IMR-90 (cell line): Measurements from ENCODE around the gene GPR149. TPM values are rescaled to one million over a fixed set of nuclear protein-coding genes. Genes with fewer than 3 reads are reported as not detected.

Experiments
- ATAC-seq: fragments of 200-7000 bp; cut with Tn5 transposase; 2 replicates; pipeline ENCODE4 v1.9.1; 2020; ENCODE audit warnings: low read depth, mild to moderate bottlenecking, moderate library complexity
- BruUV-seq: library from RNA; stranded (reverse); fragments of 400-500 nt; replicated peaks from 2 replicates; lab custom pipeline; 2021; lab: Mats Ljungman, UMichigan
- CTCF ChIA-PET: fragments of 300-600 bp; formaldehyde crosslinking; extraction: SDS; loops from one replicate; lab custom pipeline; 2021; ENCODE audit warnings: antibody characterized with exemption; lab: Yijun Ruan, JAX
- POLR2A ChIA-PET: fragments of 300-600 bp; sonication (Branson Sonifier 250); formaldehyde crosslinking; loops from one replicate; lab custom pipeline; 2022; ENCODE audit warnings: antibody characterized with exemption; ENCODE audit not compliant: unreplicated experiment; lab: Charles Lee
- DNase-seq: peaks from one replicate; pipeline ENCODE4 v3.0.0; 2013
- H2AFZ ChIP-seq: replicated peaks from 2 replicates; pipeline ENCODE3; 2013; ENCODE audit warnings: low read length, mild to moderate bottlenecking; ENCODE audit not compliant: poor library complexity
- H2AK5ac ChIP-seq: 2 replicates; pipeline ENCODE4 v1.6.1; 2013; ENCODE audit warnings: low read depth, low read length, inconsistent platforms
- H2AK9ac ChIP-seq: replicated peaks from 2 replicates; pipeline ENCODE3; 2013; ENCODE audit warnings: mild to moderate bottlenecking, low read depth, low read length, moderate library complexity; ENCODE audit not compliant: poor library complexity
- H2BK120ac ChIP-seq: 2 replicates; pipeline ENCODE4 v1.6.1; 2013; ENCODE audit warnings: low read depth, low read length, inconsistent platforms
- H2BK15ac ChIP-seq: 3 replicates; pipeline ENCODE4 v1.6.1; 2013; ENCODE audit warnings: low read depth, low read length, inconsistent platforms
- H2BK20ac ChIP-seq: 2 replicates; pipeline ENCODE4 v1.6.1; 2013; ENCODE audit warnings: low read depth, mild to moderate bottlenecking, inconsistent platforms, low read length, moderate library complexity
- H2BK5ac ChIP-seq: 2 replicates; pipeline ENCODE4 v1.6.1; 2013; ENCODE audit warnings: mild to moderate bottlenecking, low read depth, low read length, inconsistent platforms; ENCODE audit not compliant: poor library complexity, severe bottlenecking
- H3K14ac ChIP-seq: replicated peaks from 2 replicates; pipeline ENCODE4 v1.6.1; 2013; ENCODE audit warnings: low read depth, low read length, inconsistent platforms
- H3K18ac ChIP-seq: 2 replicates; pipeline ENCODE4 v1.6.1; 2013; ENCODE audit warnings: low read depth, low read length, control low read depth
- H3K23ac ChIP-seq: 2 replicates; pipeline ENCODE4 v1.6.1; 2013; ENCODE audit warnings: low read depth, low read length, inconsistent platforms
- H3K27ac ChIP-seq: 2 replicates; pipeline ENCODE4 v1.5.1; 2013; ENCODE audit warnings: mild to moderate bottlenecking, control low read depth, low read length; ENCODE audit not compliant: insufficient read depth
- H3K27me3 ChIP-seq: 2 replicates; pipeline ENCODE4 v1.6.1; 2013; ENCODE audit warnings: low read length; ENCODE audit not compliant: control insufficient read depth, insufficient read depth
- H3K36me3 ChIP-seq: 2 replicates; pipeline ENCODE4 v1.6.1; 2013; ENCODE audit warnings: low read length, mixed read lengths; ENCODE audit not compliant: control insufficient read depth, insufficient read depth
- H3K4ac ChIP-seq: 2 replicates; pipeline ENCODE4 v1.6.1; 2013; ENCODE audit warnings: low read depth, low read length, inconsistent platforms
- H3K4me1 ChIP-seq: 2 replicates; pipeline ENCODE4 v1.6.1; 2013; ENCODE audit warnings: low read length, mixed read lengths; ENCODE audit not compliant: control insufficient read depth, insufficient read depth
- H3K4me2 ChIP-seq: 2 replicates; pipeline ENCODE4 v1.6.1; 2013; ENCODE audit warnings: low read depth, mild to moderate bottlenecking, control low read depth, low read length, moderate library complexity
- H3K4me3 ChIP-seq: 2 replicates; pipeline ENCODE4 v1.5.1; 2013; ENCODE audit warnings: low read depth, mild to moderate bottlenecking, control low read depth, low read length, moderate library complexity; ENCODE audit not compliant: insufficient read depth
- H3K56ac ChIP-seq: 2 replicates; pipeline ENCODE4 v1.6.1; 2013; ENCODE audit warnings: low read length, inconsistent platforms; ENCODE audit not compliant: insufficient read depth; ENCODE audit errors: extremely low read depth
- H3K79me1 ChIP-seq, 2 experiments: 2 replicates each; pipeline ENCODE4 v1.6.1; 2013; ENCODE audit warnings: low read length in 2 of 2, inconsistent platforms in 1 of 2, low read depth in 1 of 2
- H3K9ac ChIP-seq: 2 replicates; pipeline ENCODE4 v1.6.1; 2013; ENCODE audit warnings: low read depth, low read length, control low read depth
- H3K9me1 ChIP-seq: 2 replicates; pipeline ENCODE4 v1.6.1; 2013; ENCODE audit warnings: low read length, inconsistent platforms; ENCODE audit not compliant: insufficient read depth
- H3K9me3 ChIP-seq: 2 replicates; pipeline ENCODE4 v1.6.1; 2013; ENCODE audit warnings: low read length; ENCODE audit not compliant: control insufficient read depth, insufficient read depth
- H4K20me1 ChIP-seq: 2 replicates; pipeline ENCODE4 v1.6.1; 2013; ENCODE audit warnings: low read length, inconsistent platforms; ENCODE audit not compliant: insufficient read depth
- H4K5ac ChIP-seq: 2 replicates; pipeline ENCODE4 v1.6.1; 2013; ENCODE audit warnings: mild to moderate bottlenecking, low read depth, low read length, control low read depth
- H4K8ac ChIP-seq, 2 experiments: 2 replicates each; pipeline ENCODE4 v1.6.1; 2013; ENCODE audit warnings: low read depth in 2 of 2, low read length in 2 of 2, control low read depth in 1 of 2, inconsistent platforms in 1 of 2
- H4K91ac ChIP-seq: 2 replicates; pipeline ENCODE4 v1.6.1; 2013; ENCODE audit warnings: low read depth, low read length, inconsistent platforms; ENCODE audit not compliant: insufficient read depth
- CEBPB ChIP-seq: IDR thresholded peaks from 2 replicates; pipeline ENCODE4 v1.6.1; 2012; ENCODE audit warnings: low read depth, low read length, improper control_type of control experiment
- CHD1 ChIP-seq: IDR thresholded peaks from 2 replicates; pipeline ENCODE4 v1.6.1; 2012; ENCODE audit warnings: low read depth, low read length, improper control_type of control experiment
- CTCF ChIP-seq: conservative IDR thresholded peaks from 2 replicates; pipeline ENCODE4 v1.5.1; 2012; ENCODE audit warnings: mild to moderate bottlenecking, low read depth, low read length, improper control_type of control experiment
- FOS ChIP-seq: fragments of 150-350 bp; IDR thresholded peaks from 2 replicates; pipeline ENCODE4 v1.6.1; 2016; ENCODE audit warnings: low read depth, low read length
- MAFK ChIP-seq: IDR thresholded peaks from 2 replicates; pipeline ENCODE4 v1.6.1; 2012; ENCODE audit warnings: low read depth, low read length, improper control_type of control experiment
- MXI1 ChIP-seq: IDR thresholded peaks from 2 replicates; pipeline ENCODE4 v1.6.1; 2012; ENCODE audit warnings: low read depth, mild to moderate bottlenecking, low read length, moderate library complexity, borderline replicate concordance
- NFE2L2 ChIP-seq: fragments of 150-350 bp; IDR thresholded peaks from 2 replicates; pipeline ENCODE4 v1.6.1; 2016; ENCODE audit warnings: low read depth, mild to moderate bottlenecking, low read length
- POLR2A ChIP-seq: IDR thresholded peaks from 2 replicates; pipeline ENCODE4 v1.6.1; 2012; ENCODE audit warnings: mild to moderate bottlenecking, low read depth, low read length
- RAD21 ChIP-seq: IDR thresholded peaks from 2 replicates; pipeline ENCODE4 v1.6.1; 2012; ENCODE audit warnings: low read length, improper control_type of control experiment
- RCOR1 ChIP-seq: IDR thresholded peaks from 2 replicates; pipeline ENCODE4 v1.6.1; 2012; ENCODE audit warnings: mild to moderate bottlenecking, low read length, improper control_type of control experiment; ENCODE audit not compliant: insufficient replicate concordance
- RFX5 ChIP-seq: IDR thresholded peaks from 2 replicates; pipeline ENCODE4 v1.8.0; 2012; ENCODE audit warnings: low read depth, mild to moderate bottlenecking, low read length, moderate library complexity
- SMC3 ChIP-seq: fragments of 150-350 bp; IDR thresholded peaks from 2 replicates; pipeline ENCODE4 v1.6.1; 2016; ENCODE audit warnings: low read depth, mild to moderate bottlenecking, antibody characterized with exemption, low read length, moderate library complexity
- USF2 ChIP-seq: fragments of 150-350 bp; IDR thresholded peaks from 2 replicates; pipeline ENCODE4 v1.6.1; 2017; ENCODE audit warnings: mild to moderate bottlenecking, antibody characterized with exemption, low read length, low read depth
- WGBS, 2 experiments: methylation state at CpG; one replicate each; pipeline versions ENCODE4 v1.1.5 to v1.1.7; 2013; ENCODE audit warnings: missing lambda C conversion rate in 2 of 2; ENCODE audit not compliant: insufficient read length in 1 of 2; ENCODE audit errors: extremely low coverage in 2 of 2; 5-methylcytosine and 5-hydroxymethylcytosine counted together
- dilution Hi-C: fragments of 300-500 bp; cut with HindIII; formaldehyde crosslinking; loops from one replicate; pipeline ENCODE4 v1.14.3; 2018; ENCODE audit warnings: low sequenced_read_pairs; ENCODE audit not compliant: unreplicated experiment
- in situ Hi-C: fragments of 300-500 bp; cut with MboI; formaldehyde crosslinking; loops from 3 replicates; pipeline ENCODE4 v1.14.3; 2019; ENCODE audit warnings: low sequenced_read_pairs, inconsistent platforms, mixed read lengths
- intact Hi-C: fragments of 100-400 bp; cut with micrococcal nuclease; formaldehyde crosslinking; loops from 2 replicates; pipeline ENCODE4 v1.10.0; 2022
- polyA plus RNA-seq, 3 experiments: library from polyadenylated mRNA; depleted of rRNA; stranded (reverse); fragments of >200 nt; gene quantifications; 2 replicates each; pipeline ENCODE4 v1.2.3, GENCODE V29; 2012; ENCODE audit warnings: low replicate concordance in 1 of 3
- total RNA-seq: library from RNA; depleted of rRNA; stranded (reverse); fragments of >200 nt; gene quantifications from 2 replicates; pipeline ENCODE4 v1.2.3, GENCODE V29; 2012
- TF ChIP-seq, protein P1 (sequence below): fragments of 150-350 bp; IDR thresholded peaks from 2 replicates; pipeline ENCODE4 v1.6.1; 2016; ENCODE audit warnings: low read depth, mild to moderate bottlenecking, low read length, moderate library complexity, borderline replicate concordance

Gene GPR149
- total and polyA plus RNA-seq, 2 of the 4 experiments (the other 2 are of a cell fraction): not detected

GRCh38 chr3:154349223-154349622 is 80.8 kb downstream of the GPR149 start:
- in situ Hi-C loops: no loop called here
- no peaks in the 10 kb centered on the region for H3K9me3 ChIP-seq
- H4K20me1 ChIP-seq: no peaks in the 10 kb centered on the region
- no peak overlapping the region for H4K5ac ChIP-seq
- H4K91ac ChIP-seq: no peak overlapping the region
- DNase-seq (no peak), ATAC-seq (no peak)
- no peak for TF ChIP-seq RFX5
- TF ChIP-seq NFE2L2: no peak
- TF ChIP-seq CEBPB: no peak
- TF ChIP-seq USF2: no peak
- TF ChIP-seq POLR2A: no peak
- no peak for TF ChIP-seq FOS
- TF ChIP-seq MXI1: no peak
- no peak for TF ChIP-seq CHD1
- no peak for TF ChIP-seq RCOR1
- no peak for TF ChIP-seq RAD21
- TF ChIP-seq SMC3: no peak
- TF ChIP-seq CTCF: no peak
- no peak for TF ChIP-seq MAFK
- TF ChIP-seq, protein P1, sequence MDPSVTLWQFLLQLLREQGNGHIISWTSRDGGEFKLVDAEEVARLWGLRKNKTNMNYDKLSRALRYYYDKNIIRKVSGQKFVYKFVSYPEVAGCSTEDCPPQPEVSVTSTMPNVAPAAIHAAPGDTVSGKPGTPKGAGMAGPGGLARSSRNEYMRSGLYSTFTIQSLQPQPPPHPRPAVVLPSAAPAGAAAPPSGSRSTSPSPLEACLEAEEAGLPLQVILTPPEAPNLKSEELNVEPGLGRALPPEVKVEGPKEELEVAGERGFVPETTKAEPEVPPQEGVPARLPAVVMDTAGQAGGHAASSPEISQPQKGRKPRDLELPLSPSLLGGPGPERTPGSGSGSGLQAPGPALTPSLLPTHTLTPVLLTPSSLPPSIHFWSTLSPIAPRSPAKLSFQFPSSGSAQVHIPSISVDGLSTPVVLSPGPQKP: no peak
- dilution Hi-C loops: no loop called here
- no peak overlapping the region for H2AFZ ChIP-seq
- no peak overlapping the region for H2BK5ac ChIP-seq
- H3K14ac ChIP-seq: no peak overlapping the region
- H2AK9ac ChIP-seq: no peak overlapping the region
- no peaks in the 10 kb centered on the region for H3K27me3 ChIP-seq
- POLR2A ChIA-PET: no interaction called here
- H3K79me1 ChIP-seq: no peaks in the 10 kb centered on the region
- H3K4ac ChIP-seq: no peak overlapping the region
- H2BK120ac ChIP-seq: no peak overlapping the region
- no peak overlapping the region for H2BK15ac ChIP-seq
- no peaks in the 10 kb centered on the region for H3K9me1 ChIP-seq
- no peak overlapping the region for H3K27ac ChIP-seq
- H3K4me1 ChIP-seq: no peaks in the 10 kb centered on the region
- no peak overlapping the region for H3K18ac ChIP-seq
- no TSS peak for BruUV-seq
- no peak overlapping the region for H3K9ac ChIP-seq
- no peak overlapping the region for H3K23ac ChIP-seq
- H3K4me2 ChIP-seq: no peak overlapping the region
- H3K4me3 ChIP-seq: no peak overlapping the region
- no peak overlapping the region for H3K56ac ChIP-seq
- no peak overlapping the region for H2BK20ac ChIP-seq
- no peaks in the 10 kb centered on the region for H3K36me3 ChIP-seq
- no peak overlapping the region for H2AK5ac ChIP-seq
- H4K8ac ChIP-seq: no peak overlapping the region
- WGBS, 2 experiments: no CpG with 5 or more reads among the region's 2 CpGs
- intact Hi-C loops: no loop called here
- CTCF ChIA-PET: interaction anchor here (0.6 kb wide), 1 partner anchor 263 kb away, joined by 5 read pairs; no protein-coding TSS in a partner anchor
